Measurements from ENCODE around the gene ACY1.

GRCh38 chr3:51941798-51942602, 41.3 kb upstream of the ACY1 start, which contains the start of the genes PARP3 and RRP9:
- TF ChIP-seq CTCF (IDR thresholded peaks at IDR 0.05) (peak in 6 of 7 experiments; percentile 31 to 100 (median 99)), POLR2AphosphoS5 (IDR thresholded peaks at IDR 0.05) (peak; percentile 56 to 92 (median 82)), POLR2A (IDR thresholded peaks at IDR 0.05) (peak in 1 of 4 donors; percentile 21), EP300 (IDR thresholded peaks at IDR 0.05) (no peak)
